Medulla oblongata (tissue), 1 donor: ENCODE measurements around the gene CXCR1.
A peak's percentile ranks its signal among the peaks of the same experiment; 100 is the strongest.
"Not testable (repeated sequence)": the region's sequence is repeated elsewhere in the genome, so short reads cannot be mapped to it uniquely, and the experiment has no call there.

Experiments used
- DNase-seq: peaks from one replicate; pipeline ENCODE4 v3.0.0-alpha.2; 2015; ENCODE audit errors: extremely low spot score

The CXCR1 gene

DNA sequence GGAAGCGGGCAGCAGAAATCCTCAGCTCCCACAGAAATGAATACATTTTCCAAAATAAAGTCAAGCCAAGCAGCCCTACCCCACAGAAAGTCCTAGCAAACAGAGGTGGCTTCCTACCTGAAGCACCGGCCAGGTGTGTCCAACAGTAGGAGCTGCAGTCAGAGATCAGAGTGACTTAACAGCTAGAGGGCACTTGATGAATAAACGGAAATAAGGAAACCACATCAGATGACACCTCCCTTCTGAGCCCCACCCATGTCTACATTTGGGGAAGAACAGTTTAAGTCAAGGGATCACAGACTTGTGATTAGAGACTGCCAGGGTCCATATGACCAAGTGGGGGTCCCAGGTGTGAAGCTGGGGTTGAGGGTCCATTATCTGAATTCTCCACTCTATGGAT lies at the start of gene CXCR1:
TSS of gene CXCR1 (minus strand) at position 172 of the 400 bp plus-strand sequence. CDS start 1,751 bp downstream, outside the sequence.
- no peak for DNase-seq

DNA sequence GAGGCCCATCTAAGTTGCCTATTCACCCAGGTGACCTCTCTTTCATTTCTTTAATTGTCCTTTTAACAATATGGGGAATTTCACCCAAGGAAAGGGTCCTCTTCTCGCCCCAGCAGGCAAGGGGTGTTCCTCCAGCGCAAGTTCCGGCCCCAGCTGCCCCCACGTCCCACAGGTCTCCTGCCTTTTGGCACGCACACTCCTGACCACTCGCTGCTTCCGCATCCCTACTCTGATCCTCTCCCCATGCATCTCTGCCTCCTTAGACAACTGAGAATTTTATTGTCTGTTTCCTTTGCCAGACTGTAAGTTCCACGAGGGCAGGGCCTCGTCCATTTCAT lies 49.5 kb upstream of the CXCR1 start:
- DNase-seq: no peak

DNA sequence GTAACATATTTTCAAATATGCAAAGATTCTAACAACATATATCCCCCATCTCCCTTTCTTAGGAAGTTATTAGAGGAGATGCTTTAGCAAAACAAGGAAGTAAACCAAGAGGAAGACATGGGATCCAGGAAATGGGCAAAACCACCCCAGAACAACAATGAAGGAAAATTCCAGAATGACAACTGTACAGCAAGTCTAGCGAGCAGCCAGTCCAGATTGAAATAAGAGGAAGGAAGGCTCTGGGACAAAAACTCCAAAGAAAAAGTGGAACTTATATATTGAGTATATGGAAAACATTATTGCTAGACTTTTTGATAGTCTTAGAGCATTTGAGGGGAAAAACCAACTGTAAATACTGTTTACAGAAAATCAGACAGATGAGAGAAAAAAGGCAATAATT lies 47.4 kb upstream of the CXCR1 start:
- DNase-seq: no peak

DNA sequence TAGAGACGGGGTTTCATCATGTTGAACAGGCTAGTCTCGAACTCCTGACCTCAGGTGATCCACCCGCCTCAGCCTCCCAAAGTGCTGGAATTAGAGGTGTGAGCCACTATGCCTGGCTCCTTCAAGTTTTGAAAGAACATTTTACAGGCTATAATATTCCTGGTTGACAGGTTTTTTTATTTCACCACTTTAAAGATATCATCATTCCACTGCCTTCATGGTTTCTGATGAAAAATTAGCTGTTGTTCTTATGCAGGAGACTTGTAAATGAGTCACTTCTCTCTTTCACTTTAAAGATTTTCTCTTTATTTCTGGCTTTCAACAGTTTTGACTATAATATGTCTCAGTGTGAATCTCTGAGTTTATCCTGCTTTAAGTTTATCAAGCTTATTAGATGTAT lies 42.3 kb upstream of the CXCR1 start:
- DNase-seq: no peak

DNA sequence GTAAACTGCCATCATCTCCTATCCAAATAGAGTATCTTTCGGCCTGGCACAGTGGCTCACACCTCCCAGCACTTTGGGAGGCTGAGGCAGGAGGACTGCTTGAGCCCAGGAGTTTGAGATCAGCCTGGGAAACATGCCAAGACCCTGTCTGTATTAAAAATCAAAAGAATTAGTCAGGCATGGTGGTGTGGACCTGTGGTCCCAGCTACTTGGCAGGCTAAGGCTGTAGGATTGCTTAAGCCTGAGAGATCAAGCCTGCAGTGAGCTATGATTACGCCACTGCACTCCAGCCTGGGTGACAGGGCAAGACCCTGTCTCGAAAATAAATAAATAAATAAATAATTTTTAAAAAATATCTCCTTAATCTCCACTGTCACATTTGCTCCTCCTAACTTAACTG lies 35.5 kb upstream of the CXCR1 start:
- DNase-seq: no peak

DNA sequence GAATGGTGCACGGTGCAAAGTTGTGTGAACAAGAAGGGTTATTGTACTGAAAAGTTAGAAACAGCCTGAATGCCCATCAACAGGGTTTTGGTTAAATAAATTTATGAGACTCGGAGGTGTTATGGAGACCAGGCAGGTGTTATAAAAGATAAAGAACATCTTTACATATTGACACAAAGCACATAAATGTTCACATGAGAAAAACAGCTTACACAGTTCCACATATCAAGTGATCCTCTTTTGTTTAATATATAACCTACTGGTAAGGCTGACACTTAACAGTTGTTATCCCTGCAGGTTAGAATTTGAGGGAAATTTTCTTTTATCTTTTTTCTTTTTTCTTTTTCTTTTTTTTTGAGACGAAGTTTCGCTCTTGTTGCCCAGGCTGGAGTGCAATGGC lies 30.2 kb upstream of the CXCR1 start:
- DNase-seq: no peak

DNA sequence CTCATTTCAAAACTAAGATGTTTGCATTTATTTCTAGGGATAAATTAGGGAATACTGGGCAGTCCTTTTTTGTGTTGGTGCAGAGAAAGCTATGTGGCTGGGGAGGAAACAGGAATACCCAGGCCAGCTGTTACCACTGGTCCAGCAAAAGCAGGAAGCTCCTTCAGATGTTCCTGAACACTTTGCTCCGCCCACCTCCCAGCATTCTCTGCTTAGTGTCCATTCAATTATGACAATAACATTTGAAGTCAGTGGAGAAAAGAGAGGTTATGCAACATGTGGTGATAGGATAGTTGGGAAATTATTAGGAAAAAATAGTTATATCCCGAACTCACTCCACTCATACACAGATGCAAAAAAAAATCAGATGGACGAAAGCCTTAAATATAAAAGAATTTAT lies 28.1 kb upstream of the CXCR1 start:
- no peak for DNase-seq

DNA sequence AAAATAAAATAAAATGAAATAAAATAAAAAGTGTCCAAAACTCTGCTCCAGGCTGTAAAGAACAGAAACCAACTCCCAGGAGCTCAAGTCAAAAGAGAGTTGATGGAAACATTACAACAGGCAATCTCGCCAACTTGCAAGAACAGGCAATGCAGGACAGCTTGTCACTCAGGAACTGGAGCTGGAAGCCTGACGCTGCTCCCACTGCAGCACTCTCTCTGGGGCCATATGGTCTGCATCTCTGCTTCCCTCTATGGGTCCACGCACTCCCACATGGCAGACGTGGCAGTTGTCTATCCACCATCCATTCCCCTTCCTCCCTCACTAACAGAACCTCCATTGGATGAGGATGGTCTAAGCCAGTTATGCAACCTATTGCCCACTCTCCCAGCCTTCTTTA lies 26.9 kb upstream of the CXCR1 start:
- no peak for DNase-seq

DNA sequence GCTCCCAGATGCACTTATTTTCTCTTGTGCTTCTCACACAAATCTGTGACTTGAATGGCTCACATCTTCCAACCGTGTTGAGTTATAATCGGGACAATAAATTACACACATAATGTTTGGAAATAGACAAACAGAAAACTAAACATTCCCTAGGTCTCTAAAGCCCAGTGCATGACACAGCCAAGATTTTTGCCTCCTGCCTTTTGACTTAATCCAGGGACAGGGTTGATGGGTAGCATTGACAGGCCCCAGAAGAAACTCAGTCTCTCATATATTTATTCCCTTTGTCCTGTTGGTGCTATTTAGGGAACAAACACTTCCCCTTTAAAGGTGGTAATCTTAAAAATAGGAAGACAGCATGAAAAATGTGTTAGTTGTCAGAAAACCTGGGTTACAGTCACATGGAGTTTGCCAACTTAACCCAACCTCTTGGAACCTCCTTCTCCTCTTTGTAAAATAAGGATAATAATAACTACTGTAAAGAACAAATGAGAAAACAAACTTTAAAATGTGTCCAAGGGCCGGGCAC lies 26.2 kb upstream of the CXCR1 start:
- no peak for DNase-seq

DNA sequence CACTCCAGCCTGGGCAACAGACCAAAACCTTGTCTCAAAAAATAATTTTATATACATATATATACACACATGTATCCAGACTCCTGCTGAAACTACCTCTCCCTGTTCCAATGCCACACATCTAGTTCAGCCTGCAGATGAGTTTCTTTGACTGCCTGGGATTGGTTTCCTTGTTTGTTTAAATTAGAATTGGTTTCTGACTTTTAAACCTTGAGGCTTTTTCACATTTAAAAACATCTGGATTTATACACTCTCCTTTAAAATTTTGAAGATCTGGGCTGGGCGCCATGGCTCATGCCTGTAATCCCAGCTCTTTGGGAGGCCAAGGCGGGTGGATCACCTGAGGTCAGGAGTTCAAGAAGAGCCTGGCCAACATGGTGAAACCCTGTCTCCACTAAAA lies 21.8 kb upstream of the CXCR1 start:
- no peak for DNase-seq

DNA sequence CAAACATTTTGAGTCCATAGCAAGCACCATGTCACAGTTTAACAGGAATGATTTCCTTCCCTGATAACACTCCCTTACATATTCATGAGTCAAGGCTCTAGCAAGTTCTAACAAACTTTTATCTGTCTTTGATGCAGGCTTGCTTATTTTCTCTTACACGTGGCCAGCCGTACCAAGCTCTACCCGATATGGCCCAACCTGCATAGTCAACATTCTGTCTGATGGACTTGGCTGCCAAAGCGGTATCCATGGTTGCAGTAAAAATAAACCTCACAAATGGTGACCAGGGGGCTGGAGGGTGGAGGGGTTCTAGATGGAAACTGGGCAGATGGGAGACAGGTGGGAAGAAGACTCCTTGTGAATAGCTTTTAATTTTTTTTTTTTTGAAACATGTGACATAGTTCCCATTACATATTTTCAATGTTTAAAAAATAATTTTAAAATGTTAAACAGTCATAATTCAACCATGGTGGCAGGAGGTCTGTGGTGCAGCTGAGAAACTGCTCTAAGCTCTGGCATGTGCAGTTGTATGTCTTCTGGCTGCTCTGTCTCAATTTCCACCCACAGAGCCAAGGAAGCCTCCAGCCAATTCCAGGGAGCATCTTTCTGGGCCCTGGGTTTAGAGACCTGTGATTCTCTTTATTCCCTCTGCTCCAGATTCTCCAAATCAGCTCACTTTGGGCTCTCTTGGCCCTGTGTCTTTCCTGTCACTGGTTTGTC lies 20.7 kb upstream of the CXCR1 start:
- no peak for DNase-seq

DNA sequence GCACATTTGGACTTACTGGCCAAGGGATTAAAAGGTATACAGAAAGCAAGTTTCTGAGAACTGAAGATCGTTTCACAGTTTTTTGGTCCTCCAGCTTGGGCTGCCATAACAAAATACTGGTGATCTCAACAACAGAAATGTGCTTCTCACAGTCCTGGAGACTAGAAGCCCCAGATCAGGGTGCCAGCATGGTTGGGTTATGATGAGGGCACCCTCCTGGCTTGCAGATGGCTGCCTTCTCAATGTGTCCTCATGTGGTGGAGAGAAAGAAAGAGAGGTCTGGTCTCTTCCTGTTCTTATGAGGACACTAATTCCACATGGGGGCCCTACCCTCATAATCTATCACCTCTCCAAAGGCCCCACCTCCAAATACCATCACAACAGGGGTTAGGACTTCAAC lies 20.1 kb upstream of the CXCR1 start:
- DNase-seq: no peak

DNA sequence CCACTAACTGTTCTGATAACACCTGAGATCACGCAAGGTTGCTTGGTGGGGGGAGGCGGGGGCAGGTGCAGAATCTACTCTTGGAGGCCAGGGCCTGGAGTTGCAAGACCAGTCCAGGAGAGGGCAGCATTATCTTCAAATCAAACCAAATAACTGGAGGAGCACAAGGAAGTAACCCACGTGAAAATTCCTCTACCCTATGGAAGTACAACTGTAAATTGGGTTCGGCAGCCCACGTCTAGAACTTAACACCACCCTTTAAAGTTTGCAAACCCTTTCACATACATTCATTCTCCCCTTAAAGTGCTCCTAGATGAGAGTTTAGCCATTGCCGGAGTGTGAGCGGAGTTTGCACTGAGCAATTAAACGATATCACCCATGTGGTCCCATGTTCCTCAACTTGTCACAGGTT lies 19.6 kb upstream of the CXCR1 start:
- DNase-seq: peak; percentile 77

DNA sequence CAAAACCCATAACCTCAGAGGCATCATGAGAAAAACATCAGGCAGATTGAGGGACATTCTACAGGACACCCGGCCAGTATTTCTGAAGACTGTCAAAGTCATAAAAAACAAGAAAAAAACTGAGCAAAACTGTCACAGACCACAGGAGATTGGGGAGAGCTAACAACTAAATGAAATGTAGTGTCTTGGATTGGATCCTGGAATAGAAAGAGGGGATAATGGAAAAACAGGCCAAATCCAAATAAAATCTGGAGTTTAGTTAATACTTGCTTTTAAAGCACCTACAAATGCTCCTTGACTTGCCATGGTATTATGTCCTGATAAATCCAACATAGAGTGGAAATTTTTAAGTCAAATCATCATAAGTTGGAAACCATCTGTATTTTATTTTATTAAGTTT lies 17.6 kb upstream of the CXCR1 start:
- no peak for DNase-seq

DNA sequence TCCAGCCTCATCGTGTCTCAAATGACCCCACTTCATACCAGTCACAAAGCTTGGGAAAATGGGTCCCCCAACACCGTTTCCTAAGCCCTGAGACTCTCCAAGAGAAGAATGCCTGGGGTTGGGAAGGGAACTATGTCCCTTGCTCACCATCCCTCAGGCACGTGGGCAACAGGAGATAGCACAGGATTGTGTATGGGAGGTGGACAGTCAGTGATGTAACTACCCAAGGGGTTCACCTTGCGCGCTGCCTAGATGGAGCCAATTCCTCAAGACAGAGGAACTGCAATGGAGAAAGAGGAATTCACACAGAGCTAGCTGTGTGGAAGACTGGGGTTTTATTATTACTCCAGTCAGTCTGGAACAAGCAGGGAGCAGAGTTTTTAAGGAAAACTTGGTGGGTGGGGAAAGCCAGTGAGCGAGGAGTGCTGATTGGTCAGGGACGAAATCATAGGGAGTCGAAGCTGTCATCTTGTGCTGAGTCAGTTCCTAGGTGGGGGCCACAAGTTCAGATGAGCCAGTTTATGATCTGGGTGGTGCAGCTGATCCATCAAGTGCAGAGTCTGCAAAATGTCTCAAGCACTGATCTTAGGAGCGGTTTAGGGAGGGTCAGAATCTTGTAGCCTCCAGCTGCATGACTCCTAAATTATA lies 13.8 kb upstream of the CXCR1 start:
- DNase-seq: no peak

DNA sequence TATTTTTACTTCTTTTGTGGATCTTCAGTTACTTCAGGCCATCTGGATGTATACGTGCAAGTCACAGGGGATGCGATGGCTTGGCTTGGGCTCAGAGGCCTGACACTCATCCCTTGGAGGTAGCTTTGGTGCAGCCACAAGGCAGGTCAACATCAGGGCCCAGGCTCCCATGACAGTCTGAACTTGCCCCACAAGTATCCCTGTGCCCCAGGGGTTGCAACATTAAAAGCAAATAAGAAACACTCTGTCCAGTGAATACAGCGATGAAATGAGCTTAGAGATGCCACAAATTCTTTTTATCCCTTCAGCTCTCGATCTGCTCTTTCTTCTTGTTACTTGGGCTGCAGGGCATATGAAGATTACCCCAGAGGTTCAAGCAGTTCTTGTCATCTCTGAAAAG lies 13.0 kb upstream of the CXCR1 start:
- no peak for DNase-seq

DNA sequence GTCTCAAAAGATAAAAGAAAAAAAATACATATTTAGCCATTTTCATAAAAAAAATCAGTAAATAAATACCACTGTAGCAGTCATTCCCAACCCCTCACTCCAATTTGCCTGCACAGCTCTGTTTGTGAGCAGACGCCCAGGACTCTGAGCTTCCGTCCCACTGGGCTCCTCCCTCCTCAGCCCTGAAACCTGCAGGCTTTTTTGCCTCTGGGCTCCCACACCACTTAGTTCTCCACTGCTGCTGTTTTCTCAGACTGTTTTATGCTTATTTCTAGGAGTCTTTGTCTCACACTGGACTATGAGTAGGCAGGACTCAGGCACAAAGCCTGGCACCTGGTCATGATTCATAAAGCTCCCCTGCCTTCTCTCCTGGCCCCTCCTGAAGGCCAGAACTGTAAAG lies 6.1 kb upstream of the CXCR1 start:
- no peak for DNase-seq

DNA sequence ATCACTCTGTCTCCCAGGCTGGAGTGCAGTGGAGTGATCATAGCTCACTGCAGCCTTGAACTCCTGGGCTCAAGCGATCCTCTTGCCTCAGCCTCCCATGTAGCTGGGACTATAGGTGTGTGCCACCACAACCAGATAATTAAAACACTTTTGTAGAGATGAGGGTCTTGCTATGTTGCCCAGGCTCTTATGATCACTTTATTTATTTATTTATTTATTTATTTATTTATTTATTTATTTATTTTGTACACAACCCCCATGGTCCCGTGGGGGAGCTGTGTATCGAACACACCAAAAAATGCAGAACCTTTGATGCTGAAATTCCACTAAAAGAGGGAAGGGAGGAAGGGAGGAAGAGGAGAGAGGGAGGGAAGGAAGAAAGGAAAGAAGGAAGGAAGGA lies 5.0 kb upstream of the CXCR1 start:
- DNase-seq: not testable (repeated sequence)

DNA sequence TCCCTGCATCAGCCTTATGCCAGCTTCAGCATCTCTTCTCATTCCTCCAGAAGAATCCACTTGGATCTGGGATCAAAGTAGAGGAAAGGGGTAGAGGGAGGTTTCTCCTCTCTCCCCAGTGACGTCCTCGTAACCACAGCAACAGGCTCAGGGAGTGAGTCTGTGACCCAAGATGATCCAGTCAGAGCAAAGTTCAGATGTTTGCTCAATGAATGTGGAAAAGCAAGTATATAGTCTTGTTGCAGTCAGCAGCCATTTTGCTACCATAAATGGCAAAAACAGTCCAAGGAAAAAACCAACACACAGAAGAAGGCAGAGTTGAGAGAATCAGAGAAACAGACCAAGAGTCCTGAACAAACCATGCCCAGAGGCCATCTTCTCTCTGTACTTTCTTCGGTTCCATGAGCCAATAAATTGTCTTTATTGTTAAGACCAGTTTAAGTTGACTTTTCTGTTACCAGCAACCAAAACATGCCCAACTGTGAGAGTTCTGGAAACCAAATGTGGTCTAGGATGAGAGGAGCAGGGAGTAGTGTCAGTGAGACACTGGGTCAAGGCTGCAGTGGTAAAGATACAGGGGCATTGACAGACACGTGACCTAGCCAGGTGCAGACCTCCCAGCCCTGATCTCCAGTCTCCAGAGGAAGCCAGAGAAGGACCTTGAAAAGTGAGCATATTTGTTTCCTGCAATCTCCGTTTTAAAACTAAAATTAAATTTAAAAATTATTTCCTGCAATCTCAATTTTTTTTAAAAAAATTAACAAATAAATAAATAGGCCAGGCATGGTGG lies 3.2 kb upstream of the CXCR1 start:
- DNase-seq: no peak

DNA sequence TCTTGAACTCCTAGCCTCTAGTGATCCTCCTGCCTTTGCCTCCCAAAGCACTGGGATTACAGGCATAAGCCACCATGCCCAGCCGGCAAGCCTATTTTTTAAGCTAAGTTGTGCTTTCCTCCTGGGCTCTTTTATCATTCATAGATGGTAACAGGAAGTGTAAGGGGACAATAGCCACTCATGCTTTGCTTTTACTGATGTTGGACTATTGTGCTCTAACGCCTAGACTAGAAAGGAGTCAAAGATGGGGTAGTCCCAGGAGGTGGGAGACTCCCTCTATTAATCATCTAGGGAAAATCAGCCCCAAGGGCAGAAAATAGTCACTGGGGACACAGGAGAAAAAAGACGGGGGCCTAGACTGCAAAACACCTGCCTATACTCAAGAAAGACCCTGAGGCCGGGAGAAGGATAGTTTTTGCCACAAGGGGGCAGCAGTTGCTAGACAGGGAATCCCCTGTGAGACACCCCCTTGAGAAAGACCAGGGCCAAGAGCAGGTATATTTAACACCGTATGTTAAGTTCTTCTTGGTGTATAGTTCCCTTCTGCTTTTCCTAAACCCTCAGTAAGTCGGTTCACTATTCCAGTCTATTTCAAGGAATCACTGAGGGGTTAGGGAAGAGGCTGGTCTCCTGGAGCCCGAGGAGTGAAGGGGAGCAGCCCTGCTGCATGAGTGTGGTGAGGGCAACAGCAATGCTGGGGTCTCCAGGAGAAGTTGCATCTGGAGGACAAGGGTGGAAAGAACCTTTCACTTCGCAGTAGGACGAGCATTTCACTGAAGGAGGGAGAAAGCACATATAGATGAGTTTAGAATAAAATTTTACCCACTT lies 2.1 kb upstream of the CXCR1 start:
- peak; percentile 43 for DNase-seq

DNA sequence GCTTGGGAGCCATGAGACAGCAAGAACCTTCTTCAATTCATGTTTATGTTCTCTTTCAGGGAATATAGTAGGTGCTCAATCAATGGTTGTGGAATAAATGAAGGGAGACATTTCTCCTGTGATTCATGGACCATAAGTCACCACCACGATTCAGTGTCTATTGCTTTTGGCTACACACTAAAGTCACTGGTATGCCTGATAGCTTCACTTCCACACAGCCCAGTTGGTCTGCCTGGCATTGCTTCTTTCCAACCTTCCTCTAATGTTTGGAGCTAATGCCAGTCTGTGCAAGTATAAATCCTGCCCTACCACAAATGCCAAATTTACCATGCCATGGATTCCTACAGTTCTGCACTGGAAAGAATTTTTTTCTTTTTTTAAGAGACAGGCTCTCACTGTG lies 1.3 kb upstream of the CXCR1 start:
- no peak for DNase-seq

DNA sequence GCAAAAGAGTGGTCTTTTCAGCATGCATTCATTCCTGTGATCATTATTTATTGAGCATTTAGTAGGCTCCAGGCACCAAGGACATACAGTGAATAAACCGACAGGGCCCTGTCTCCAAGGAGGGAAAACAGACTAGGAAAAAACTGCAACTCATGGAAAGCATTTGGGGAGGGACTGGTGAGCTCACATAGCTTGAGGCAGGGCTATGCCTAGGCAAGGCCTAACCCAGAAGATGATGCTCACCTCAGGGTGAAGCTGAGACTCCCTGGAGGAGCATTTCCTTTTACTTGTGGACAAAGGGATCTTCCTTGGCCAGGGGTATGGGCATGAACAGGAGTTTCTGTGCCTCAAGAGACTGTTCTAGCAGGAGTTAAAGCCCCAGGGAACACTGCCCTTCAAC lies 3.9 kb downstream of the CXCR1 start:
- no peak for DNase-seq
